ENCODE data around the gene PKNOX2. TPM values are rescaled to one million over a fixed set of nuclear protein-coding genes. Genes with fewer than 3 reads are reported as not detected.

PKNOX2 gene
- total RNA-seq, 1 donor from 2014 or later, result 20.2 TPM

DNA sequence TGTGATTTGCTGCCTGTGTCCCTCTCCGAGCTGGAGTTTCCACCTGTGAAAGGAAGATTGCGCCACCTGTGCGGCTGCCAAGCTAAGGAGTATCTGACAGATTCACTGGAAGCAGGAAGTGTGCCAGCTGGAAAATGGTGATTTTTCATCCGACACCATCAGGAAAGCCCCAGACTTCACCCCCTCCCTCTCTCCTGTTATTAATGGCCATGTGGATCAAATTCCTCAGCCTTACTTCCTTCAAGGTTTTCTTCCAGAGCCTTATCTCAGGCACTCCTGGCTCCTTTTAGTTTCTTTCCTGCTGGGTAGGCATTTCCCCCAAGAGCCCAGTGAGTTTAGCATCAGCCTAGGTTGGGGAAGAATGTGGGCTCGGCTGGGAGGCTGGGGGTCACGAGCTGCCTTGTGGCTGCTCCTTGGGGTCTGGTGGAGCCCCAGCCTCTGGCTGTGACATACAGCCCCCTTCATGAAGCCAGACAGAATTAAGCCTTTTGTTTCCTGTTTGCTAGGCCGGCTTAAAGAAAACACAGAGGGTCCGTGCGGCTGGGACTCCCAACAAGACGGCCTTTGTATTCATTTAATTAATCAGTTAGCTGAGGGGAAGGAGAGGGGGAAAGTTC lies 37.1 kb downstream of the PKNOX2 start:
- DNase-seq (ENCODE audit: low read depth), result no peak

DNA sequence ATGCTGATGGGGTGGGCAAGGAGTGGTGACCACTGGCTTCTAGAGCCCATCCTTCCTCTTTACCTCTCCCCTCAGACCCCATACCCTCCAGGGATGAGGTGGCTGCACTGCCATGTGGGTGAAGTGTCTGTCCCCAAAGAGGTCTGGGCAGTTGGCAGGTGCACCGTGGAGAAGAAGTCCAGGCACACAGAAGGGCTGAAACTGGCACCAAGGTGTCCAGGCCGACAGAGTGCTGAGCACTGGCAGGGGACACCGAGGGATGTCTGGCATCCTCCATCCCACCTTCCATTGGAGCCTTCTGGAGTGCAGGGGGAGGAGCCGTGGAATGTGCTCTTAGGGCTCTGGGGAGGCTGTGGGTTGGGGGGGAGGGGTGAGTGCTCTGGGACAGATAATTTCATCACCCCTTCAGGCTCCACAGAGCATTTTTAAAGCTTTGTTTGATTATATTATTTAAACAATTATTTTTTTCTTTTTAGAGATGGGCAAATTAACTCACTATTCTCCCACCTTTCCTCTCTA lies 37.9 kb downstream of the PKNOX2 start:
- DNase-seq (ENCODE audit: low read depth), result peak; percentile 19

DNA sequence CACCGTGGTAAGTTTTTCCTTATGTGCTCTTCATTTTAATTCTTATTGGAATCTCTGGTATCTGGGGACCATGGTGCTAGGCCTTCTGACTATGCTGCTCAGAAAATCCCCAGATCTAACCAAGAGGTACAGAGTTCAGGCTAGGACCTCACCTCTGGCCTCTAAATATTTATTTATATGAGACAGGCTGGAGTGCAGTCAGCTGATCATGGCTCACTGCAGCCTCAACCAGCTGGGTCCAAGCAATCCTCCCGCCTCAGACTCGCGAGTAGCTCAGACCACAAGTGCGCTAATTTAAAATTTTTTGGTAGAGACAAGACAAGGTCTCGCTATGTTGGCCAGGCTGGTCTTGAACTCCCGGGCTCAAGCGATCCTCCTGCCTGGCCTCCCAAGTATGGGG lies 38.4 kb downstream of the PKNOX2 start:
- DNase-seq (ENCODE audit: low read depth), result no peak

DNA sequence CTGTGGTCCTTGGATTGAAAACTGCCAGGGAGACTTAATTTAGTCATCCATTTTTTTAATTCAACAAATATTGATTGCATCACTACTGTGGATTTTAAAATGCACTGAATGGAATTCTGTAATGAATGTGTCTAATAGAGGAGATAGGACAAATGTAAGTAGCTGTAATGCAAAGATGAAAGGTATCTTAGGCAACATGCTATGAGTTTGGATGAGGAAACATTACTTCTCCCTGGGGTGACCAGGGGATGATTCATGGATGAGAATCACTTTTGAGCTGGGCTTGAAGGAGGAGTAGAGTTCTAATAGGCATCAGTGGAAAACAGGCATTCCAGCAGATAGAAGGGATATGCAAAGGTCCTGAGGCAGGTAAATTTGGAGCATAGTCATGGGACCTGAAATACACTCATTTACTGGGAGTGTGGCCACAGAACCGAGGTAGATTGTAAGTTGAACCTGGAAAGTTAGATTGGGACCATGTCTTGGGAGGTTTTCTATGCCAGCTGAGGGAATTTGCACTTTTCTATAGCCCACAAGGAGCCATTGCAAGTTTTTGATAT lies 43.4 kb downstream of the PKNOX2 start:
- no peak for DNase-seq (ENCODE audit: low read depth)

DNA sequence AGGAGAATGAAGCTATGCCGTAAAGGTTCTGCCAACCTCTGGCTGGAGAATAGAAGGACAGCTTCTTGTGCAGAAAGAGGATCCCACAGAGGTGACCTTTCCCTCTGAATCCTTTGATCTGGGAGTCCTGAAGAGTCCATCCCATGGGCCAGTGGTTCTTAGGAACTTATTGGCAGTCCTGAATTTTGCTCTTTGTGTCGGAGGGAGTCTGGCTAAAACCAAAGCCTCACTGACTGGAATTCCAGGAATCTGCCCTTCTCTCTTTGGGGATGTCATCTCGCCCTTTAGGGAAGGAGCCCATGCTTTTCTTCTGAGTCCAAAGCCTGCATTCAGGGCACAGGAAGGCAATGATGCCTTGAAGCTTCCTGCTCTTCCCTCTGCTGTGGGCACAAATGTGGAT lies 45.5 kb downstream of the PKNOX2 start:
- peak; percentile 28 for DNase-seq (ENCODE audit: low read depth)

DNA sequence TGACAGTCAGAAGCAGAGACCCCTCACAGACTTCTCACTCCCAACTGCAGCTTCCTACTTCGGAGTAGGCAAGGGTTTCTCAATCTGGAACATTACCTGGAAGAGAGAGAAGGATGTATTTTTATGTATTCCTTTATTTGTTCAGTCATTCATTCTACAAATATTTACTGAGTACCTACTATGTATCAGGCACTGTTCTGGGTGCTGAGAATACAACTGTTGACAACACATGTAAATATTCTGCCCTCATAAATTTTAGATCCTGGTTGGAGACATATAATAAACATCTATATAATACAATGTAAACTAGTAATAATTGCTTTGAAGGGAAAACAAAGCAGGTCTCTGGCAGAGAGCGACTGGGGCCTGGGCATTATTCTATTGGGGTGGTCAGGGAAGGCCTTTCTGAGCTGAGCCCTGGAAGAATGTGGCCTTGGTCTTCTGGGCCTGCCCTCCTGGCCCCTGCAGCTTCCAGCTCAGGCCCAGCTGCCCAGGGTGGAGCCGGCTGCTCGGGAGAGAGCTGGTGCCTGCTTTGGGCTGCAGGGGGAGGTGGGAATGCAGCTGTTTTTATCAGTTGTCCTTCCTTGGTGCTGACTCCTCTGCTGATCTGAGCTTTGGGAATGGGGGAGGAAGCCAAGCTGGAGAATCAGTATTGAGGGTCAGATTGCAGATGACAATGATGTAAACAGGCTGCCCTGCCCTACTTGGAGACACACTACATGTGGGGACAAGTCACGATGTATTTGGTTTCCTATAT lies 46.8 kb downstream of the PKNOX2 start:
- DNase-seq (ENCODE audit: low read depth), result peak; percentile 93

DNA sequence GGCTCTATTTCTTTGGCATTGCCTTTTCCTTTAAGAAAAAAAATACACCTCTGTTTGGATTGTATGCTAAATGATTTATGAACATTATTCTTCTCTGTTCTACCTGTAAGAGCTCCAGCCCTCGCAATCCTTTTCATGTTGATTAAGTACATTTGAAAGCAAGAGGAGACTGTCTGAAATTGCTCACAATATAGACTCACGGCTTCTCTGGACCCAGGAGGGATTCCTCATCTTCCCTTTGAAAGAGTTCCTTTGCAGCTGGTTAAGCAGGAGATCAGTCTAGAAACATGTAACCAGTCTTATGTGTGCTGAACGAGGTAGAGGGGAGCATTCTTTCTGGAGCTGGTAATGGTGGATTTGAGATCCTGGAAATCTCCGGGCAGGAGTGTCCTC lies 47.4 kb downstream of the PKNOX2 start:
- no peak for DNase-seq (ENCODE audit: low read depth)

DNA sequence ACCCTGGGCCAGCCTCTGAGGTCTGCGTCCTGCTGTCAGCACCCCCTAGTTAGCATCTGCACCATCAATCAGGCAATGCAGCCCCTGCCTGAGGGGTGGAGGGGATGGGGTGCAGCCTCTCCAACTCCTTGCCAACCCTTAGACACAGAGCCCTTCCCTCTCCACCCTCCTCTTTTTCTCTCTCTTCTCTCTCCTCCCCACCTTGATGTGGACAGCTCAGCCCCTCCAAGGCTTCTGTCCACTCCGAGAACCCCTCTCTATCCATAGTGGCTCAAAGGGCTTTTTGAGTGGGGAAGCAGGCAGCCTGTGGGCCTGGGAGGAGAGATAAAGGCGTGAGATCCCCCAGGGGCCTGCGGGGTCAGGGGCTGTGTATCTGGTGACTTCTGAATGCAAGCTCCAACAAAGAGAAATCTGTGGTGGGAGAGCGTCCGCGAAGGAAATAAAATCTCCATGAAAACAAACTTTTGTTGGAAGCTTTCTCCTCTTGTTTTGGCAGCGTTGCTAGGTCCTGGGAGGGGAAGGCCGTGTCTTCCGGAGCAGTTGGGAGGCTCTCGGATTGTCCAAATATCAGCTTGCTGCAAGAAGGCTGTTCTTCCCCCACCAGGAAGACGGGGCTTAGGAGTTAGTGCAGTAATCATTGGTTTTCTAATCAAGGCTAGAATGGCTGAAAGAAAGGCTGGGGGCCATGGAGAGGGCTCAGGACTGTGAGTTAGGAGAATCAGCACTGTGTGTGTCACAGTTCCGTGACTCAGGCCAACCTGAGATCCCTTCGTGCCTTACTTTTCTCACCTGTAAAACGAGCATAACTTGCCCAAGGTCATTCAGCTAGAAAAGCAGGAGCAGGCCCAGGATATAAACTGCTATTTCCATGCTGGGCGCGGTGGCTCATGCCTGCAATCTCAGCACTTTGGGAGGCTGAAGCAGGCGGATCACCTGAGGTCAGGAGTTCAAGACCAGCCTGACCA lies 50.3 kb downstream of the PKNOX2 start:
- DNase-seq (ENCODE audit: low read depth), result no peak

DNA sequence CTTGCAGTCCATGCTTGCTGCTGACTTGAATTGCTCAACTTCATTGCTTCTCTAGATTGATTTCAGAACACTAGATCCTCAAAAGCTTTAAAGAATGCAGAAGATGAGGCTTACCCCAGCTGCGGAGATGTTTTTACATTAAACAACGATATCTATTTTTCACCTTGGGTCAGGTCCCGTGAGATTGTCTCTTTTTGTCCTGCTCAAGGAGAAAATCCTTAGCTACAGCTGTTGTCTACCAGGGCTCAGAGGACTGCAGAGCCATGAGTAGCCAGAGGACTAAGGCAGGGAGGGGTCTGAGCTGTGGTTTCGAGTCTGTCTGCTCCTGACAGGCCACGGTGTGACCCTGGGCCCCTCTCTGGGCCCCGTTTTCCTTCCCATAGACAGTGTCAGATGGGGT lies 51.4 kb downstream of the PKNOX2 start:
- DNase-seq (ENCODE audit: low read depth), result peak; percentile 48

DNA sequence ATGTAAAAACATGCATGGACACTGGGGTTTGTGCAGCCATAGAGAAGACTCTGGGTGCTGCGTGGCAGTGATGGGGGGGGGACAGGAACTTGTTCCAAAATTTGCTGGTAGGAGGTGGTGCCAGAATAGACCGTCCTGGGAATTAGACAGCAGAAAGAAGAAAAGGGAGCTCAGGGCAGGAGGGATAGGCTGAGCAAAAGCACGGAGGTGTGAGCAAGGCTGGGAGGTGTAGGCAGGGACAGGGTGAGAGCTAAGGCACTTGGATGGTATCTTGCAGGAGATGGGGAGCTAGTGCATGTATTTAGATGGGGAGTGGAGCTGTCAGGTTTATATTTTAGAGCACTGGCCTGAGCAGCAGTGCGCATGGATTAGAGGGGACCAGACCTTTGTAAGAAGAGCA lies 53.8 kb downstream of the PKNOX2 start:
- DNase-seq (ENCODE audit: low read depth), result no peak

DNA sequence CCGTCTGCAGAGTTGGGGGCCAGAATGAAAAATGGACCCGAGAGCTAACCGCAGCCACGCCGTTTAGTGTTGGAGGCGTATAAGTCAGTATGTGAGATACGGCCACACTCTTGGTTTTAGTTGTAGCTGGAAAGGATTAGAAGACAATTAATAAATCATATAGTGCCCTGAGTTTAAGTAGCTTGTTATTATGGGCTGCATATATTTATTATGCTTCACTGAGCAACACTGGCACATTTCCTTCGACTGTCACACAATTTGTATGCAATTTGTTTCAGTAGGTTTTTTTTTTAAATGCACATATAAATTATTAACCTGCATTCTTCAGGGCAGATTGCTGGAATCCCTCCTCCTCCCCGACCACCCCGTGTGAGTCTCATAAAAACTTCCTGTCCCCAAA lies 56.9 kb downstream of the PKNOX2 start:
- DNase-seq (ENCODE audit: low read depth), result no peak

DNA sequence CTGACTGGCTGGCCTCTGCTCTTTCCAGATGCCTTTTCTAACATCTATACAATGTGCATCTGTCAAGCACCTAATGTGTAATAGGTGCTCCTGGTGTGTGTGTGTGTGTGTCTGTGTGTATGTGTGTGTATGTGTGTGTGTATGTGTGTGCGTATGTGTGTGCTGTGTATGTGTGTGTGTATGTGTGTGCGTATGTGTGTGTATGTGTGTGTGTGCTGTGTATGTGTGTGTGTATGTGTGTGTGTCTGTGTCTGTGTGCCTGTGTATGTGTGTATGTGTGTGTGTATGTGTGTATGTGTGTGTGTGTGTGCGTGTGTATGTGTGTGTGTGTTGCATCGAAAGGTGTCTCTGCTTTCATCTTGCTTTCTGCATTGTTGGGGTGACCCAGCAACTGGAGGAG lies 57.9 kb downstream of the PKNOX2 start:
- no peak for DNase-seq (ENCODE audit: low read depth)

DNA sequence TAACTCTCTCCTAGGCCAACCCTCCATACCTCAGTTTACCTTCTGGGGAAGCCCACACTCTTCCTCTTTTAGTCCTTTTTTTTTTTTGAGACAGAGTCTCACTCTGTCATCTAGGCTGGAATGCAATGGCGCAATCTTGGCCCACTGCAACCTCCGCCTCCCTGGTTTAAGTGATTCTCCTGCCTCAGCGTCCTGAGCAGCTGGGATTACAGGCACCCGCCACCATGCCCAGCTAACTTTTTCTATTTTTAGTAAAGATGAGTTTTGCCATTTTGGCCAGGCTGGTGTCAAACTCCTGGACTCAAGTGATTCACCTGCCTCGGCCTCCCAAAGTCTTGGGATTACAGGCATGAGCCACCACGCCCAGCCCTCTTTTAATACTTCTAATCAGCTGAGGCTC lies 58.6 kb downstream of the PKNOX2 start:
- peak; percentile 51 for DNase-seq (ENCODE audit: low read depth)

DNA sequence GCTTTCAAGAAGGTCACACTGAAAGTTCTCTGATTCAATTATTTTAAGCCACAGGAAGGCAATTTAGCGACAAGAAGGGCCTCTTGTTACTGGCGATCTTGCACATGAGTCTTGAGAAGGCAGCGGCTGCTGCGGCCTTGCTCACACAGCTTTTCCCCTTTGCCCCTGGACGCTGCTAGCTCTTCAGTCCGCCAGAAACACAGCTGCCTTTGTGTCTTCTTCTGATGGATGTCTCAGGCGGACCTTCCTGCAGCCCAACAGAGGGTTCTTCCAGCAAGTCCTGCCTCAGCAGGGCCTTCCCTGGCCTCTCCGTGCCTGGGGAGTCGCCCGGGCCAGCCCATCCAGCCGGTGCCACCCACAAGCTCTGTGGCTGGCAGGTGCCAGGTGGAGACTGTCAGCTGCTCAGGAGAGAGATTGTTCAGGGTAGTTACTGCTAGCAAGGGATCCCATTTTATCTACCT lies 59.4 kb downstream of the PKNOX2 start:
- no peak for DNase-seq (ENCODE audit: low read depth)

DNA sequence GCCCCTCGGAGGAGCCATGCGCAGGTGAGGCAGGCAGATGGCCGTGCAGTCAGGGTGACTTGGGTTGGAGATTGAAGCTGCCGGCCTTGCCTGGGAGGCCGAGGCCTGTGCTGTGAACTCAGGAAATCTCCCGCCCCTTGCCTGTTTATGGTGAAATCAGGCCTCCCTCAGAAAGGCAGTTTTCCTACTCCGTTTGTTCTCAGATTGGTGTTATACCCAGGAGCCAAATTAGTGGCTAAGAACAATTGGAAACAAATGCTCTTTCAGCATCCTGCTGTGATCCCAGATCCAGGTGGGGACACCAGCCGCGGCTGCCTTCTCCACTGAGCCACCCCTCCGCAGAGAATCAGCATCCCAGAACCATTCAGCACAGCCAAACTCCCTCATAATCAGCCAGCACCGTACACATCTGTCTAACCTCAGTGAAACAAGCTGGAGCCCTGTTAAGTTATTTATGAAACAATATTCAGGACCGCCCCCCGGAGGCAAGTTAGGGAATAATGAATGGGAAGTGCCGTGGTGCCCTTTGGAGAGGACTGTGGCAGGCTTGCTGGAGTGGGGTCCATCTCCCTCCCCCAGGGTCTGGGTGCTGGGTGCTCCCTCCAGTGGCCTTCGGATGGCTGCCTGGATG lies 60.0 kb downstream of the PKNOX2 start:
- DNase-seq (ENCODE audit: low read depth), result peak; percentile 31

DNA sequence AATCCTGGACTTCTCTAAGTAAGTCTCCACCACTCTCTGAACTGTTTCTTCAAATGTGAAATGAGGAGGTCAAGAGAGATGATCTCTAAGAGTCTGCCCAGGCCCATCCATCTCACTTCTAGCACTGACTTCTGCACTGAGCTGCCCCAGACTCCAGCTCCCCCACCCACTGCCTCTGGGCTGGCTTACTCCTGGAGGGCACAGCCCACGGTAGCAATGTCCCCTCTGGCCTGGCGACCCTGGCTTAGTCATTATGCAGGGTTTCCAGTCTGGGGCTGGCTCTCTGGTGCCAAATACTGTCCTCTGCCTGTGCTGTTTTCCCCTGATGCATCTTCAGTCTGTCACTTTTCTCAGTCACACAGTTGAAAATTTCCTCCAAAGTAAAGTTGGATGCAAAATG lies 60.9 kb downstream of the PKNOX2 start:
- no peak for DNase-seq (ENCODE audit: low read depth)

DNA sequence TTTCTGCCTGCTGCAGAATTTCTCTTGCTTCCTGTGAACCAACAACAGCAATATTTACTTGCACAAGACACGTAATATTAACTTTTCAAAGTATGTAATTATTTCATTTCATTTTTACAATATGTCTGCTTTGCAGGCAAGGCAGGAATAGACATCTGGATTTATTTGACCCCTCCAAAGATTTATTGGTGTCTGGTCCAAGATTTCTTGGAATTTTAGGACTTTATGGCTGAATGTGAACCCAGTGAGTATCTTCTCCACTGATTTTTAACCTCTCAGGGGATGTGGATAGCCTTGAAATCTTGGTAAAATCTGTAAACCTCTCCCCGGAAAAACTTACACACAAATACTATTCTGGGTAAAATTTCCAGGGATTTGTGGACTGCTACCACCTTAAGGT lies 61.5 kb downstream of the PKNOX2 start:
- no peak for DNase-seq (ENCODE audit: low read depth)

DNA sequence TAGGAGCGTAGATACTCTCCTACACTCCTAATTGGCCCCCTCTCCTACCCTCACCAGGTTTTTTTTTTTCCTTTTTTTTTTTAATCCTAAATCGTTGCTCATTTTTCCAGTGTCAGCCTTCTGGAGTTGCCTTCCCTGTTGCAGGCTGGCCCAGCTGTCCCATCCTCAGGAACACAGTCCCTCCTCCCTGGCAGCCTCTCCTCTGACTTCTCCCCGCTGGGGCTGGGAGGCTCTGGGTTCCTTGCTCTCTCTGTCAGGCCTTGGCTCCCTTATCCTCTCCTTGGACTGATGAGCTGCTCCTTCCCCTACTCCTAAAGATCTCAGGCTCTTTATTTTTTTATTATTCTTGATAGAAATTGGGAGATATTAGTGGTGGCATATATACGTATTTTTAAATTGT lies 62.2 kb downstream of the PKNOX2 start:
- no peak for DNase-seq (ENCODE audit: low read depth)

DNA sequence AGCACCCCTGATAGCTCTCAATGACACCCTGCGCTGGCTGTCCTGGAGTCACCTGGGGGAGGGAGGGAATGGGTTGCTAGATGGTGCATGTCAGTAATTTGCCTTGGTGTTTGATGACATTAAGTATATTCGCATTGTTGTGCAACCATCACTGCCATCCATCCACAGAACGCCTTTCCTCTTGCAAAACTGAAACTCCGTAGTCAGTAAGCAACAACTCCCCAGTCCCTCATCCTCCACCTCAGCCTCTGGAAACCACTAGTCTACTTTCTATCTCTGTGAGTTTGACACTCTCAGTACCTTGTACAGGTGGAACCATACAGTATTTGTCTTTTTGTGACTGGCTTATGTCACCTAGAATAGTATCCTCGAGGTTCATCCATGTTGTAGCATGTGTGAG lies 62.6 kb downstream of the PKNOX2 start:
- DNase-seq (ENCODE audit: low read depth), result no peak

DNA sequence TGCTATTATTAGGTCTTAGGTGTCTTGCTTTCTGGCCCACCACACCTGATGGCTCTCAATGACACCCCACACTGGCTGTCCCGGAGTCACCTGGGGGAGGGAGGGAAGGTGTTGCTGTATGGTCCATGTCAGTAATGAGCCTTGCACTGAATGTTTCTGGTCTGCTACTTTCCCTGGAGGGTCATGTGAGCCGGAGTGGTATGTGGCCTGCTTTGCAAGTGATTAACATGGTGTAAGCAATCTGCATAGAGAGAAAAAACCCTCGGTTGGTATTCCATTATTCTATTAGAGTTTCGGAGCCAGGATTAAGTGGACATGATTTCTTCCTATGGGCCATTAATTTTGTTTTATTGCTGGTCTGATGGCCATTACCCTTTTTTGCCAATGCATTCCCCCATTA lies 63.9 kb downstream of the PKNOX2 start:
- DNase-seq (ENCODE audit: low read depth), result no peak

DNA sequence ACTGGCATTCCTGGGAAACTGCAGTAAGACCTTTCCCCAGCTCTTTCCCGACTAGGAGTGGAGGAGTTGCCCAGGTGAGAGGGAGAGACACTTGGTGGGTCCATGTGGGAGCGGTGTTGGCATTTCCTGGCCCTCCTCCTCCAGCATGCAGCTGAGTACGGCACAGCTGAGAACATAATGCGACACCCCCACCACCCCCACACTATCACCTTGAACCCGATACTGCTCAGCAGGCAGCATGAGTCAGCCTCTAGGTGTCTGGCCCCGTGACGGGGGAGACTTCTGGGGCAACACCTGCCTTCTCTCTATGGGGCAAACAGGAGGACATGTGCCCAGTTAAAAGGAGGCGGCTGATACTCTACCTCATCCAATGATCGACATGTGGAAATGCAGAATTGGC lies 64.4 kb downstream of the PKNOX2 start:
- no peak for DNase-seq (ENCODE audit: low read depth)

Data from myocyte (in vitro differentiated cells).